GM21825 (cell line): ENCODE results near the gene FNDC3A.
"Not testable (repeated sequence)": the region's sequence is repeated elsewhere in the genome, so short reads cannot be mapped to it uniquely, and the experiment has no call there.

Experiments
- ATAC-seq: cut with Tn5 transposase; IDR thresholded peaks from one replicate; pipeline ENCODE4 v1.9.1; 2021; ENCODE audit warnings: mild to moderate bottlenecking, moderate library complexity; ENCODE audit not compliant: unreplicated experiment

Gene FNDC3A

GRCh38 chr13:48976576-48977285, 1.0 kb downstream of the FNDC3A start:
- ATAC-seq = no peak

- ATAC-seq = no peak
Measured at GRCh38 chr13:48977286-48977625, 1.5 kb downstream of the FNDC3A start.

GRCh38 chr13:48977973-48978372, 2.3 kb downstream of the FNDC3A start:
- ATAC-seq = no peak

GRCh38 chr13:48978942-48979601, 3.4 kb downstream of the FNDC3A start:
- ATAC-seq = no peak

- ATAC-seq = no peak
Measured at GRCh38 chr13:48979892-48980291, 4.2 kb downstream of the FNDC3A start.

- no peak for ATAC-seq
Measured at GRCh38 chr13:48983331-48983730, 7.6 kb downstream of the FNDC3A start.

- ATAC-seq = no peak
Measured at GRCh38 chr13:48985756-48986155, 10.0 kb downstream of the FNDC3A start.

GRCh38 chr13:48990900-48991299, 15.2 kb downstream of the FNDC3A start:
- no peak for ATAC-seq

GRCh38 chr13:48993150-48993549, 17.4 kb downstream of the FNDC3A start:
- ATAC-seq = no peak

GRCh38 chr13:48994706-48995105, 19.0 kb downstream of the FNDC3A start:
- no peak for ATAC-seq

- ATAC-seq = no peak
Measured at GRCh38 chr13:48998641-48999292, 23.1 kb downstream of the FNDC3A start.

GRCh38 chr13:49000247-49000646, 24.5 kb downstream of the FNDC3A start:
- no peak for ATAC-seq

- not testable (repeated sequence) for ATAC-seq
Measured at GRCh38 chr13:49018986-49019635, 43.4 kb downstream of the FNDC3A start.

GRCh38 chr13:49020328-49020727, 44.6 kb downstream of the FNDC3A start:
- no peak for ATAC-seq

- no peak for ATAC-seq
Measured at GRCh38 chr13:49020940-49021553, 45.3 kb downstream of the FNDC3A start.

GRCh38 chr13:49021953-49022352, 46.2 kb downstream of the FNDC3A start:
- ATAC-seq = no peak

GRCh38 chr13:49022472-49023144, 46.9 kb downstream of the FNDC3A start:
- no peak for ATAC-seq

GRCh38 chr13:49023431-49023830, 47.7 kb downstream of the FNDC3A start:
- ATAC-seq = no peak

- ATAC-seq = no peak
Measured at GRCh38 chr13:49026851-49027250, 51.1 kb downstream of the FNDC3A start.

- ATAC-seq = no peak
Measured at GRCh38 chr13:49029570-49029969, 53.9 kb downstream of the FNDC3A start.

GRCh38 chr13:49030213-49030612, 54.5 kb downstream of the FNDC3A start:
- no peak for ATAC-seq
